HepG2 (cell line): Measurements from ENCODE around the gene DDX6. TPM values are rescaled to one million over a fixed set of nuclear protein-coding genes. Genes with fewer than 3 reads are reported as not detected.
A peak's percentile ranks its signal among the peaks of the same experiment; 100 is the strongest.

Experiments
- AGO2 ChIP-seq: fragments of 200-400 bp; formaldehyde crosslinking; optimal IDR thresholded peaks from 2 replicates; pipeline ENCODE3; 2017; ENCODE audit warnings: mild to moderate bottlenecking, low read depth, low read length, moderate library complexity
- KAT7 ChIP-seq: IDR thresholded peaks from 2 replicates; pipeline ENCODE4 v1.6.1; 2018; ENCODE audit warnings: borderline replicate concordance, missing compliant biosample characterization
- RNF2 ChIP-seq: fragments of 450-650 bp; conservative IDR thresholded peaks from 2 replicates; pipeline ENCODE4 v1.6.1; 2016; ENCODE audit warnings: low read depth
- SIN3A ChIP-seq: IDR thresholded peaks from 2 replicates; pipeline ENCODE4 v1.6.1; 2011; ENCODE audit warnings: low read depth, mild to moderate bottlenecking, control low read depth, low read length, borderline replicate concordance
- ZNF773 ChIP-seq: sonication (generic); formaldehyde crosslinking; IDR thresholded peaks from 2 replicates; pipeline ENCODE4 v1.4.0; 2020; ENCODE audit warnings: missing genetic modification reagents, borderline replicate concordance
- polyA plus RNA-seq, 8 experiments: library from polyadenylated mRNA; depleted of rRNA in 3 of 8; stranded (reverse) in 7 of 8; unstranded in 1 of 8; fragments of >200 nt; fragmentation: Illumina TruSeq in 4 of 8; extraction: Trizol in 4 of 8; gene quantifications; 2 replicates each; pipeline versions ENCODE4 v1.2.1 to v1.2.3, GENCODE V29; 2011 to 2016; ENCODE audit warnings: low read depth in 4 of 8, missing spikeins in 1 of 8, mixed read lengths in 1 of 8; ENCODE audit not compliant: insufficient read depth in 1 of 8
- total RNA-seq, 5 experiments: library from RNA; depleted of rRNA; stranded (reverse); fragments of >200 nt; fragmentation: Illumina TruSeq; extraction: Trizol; gene quantifications; 2 replicates each; pipeline ENCODE4 v1.2.3, GENCODE V29; 2016; ENCODE audit warnings: low read depth in 1 of 5
- TF ChIP-seq, protein P1 (sequence below), 2 experiments: fragments of 450-650 bp in 1 of 2; sonication (generic) in 1 of 2; formaldehyde crosslinking in 1 of 2; IDR thresholded peaks; 2 replicates each; pipeline versions ENCODE4 v1.6.1 to v1.8.0; 2016 to 2022; ENCODE audit warnings: antibody characterized with exemption in 1 of 2, mild to moderate bottlenecking in 1 of 2, missing genetic modification reagents in 1 of 2
- TF ChIP-seq, protein P2 (sequence below): sonication (generic); formaldehyde crosslinking; IDR thresholded peaks from 2 replicates; pipeline ENCODE4 v1.4.0; 2020; ENCODE audit warnings: mild to moderate bottlenecking, missing genetic modification reagents
- TF ChIP-seq, protein P3 (sequence below): sonication (generic); formaldehyde crosslinking; IDR thresholded peaks from 2 replicates; pipeline ENCODE4 v1.8.1; 2023; ENCODE audit warnings: mild to moderate bottlenecking, missing genetic modification reagents
- TF ChIP-seq, protein P4 (sequence below): IDR thresholded peaks from 2 replicates; pipeline ENCODE4 v1.6.1; 2018; ENCODE audit warnings: missing genetic modification reagents, mild to moderate bottlenecking, missing compliant biosample characterization

The DDX6 gene
- total and polyA plus RNA-seq, 2 of the 13 experiments (the other 11 are each of a cell fraction or from before 2014, with no cell fraction given) = 20.9 to 59.2 TPM

DNA sequence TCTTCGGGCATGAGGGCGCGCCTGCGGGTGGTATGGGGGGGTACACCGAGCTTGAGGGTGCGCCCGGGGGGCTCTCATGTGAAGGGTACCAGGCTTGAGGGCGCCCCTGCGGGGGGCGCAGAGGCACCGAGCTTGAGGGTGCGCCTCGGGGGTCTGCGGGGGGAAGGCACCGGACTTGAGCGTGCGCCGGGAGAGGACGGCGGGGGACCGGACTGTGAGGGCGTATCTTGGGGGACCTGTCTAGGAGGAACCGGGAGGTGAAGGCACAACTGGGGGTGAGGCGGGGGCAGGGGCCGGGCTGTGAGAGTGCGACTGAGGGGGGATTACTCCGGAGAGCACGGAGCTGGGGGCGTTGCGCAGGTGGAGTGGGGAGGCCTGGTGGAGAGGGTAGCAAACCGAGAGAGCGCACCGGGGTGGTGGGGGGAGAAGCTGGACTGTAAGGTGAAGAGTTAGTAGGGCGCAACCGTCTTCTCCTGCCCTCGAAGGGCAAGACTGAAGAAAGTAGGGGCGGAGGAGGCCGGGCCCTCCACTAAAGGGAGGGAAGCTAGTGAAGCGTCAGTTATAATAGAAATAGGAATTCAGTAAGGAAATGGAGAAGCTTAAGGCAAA is 1.1 kb upstream of the DDX6 start (continued):
- TF ChIP-seq, protein P1, sequence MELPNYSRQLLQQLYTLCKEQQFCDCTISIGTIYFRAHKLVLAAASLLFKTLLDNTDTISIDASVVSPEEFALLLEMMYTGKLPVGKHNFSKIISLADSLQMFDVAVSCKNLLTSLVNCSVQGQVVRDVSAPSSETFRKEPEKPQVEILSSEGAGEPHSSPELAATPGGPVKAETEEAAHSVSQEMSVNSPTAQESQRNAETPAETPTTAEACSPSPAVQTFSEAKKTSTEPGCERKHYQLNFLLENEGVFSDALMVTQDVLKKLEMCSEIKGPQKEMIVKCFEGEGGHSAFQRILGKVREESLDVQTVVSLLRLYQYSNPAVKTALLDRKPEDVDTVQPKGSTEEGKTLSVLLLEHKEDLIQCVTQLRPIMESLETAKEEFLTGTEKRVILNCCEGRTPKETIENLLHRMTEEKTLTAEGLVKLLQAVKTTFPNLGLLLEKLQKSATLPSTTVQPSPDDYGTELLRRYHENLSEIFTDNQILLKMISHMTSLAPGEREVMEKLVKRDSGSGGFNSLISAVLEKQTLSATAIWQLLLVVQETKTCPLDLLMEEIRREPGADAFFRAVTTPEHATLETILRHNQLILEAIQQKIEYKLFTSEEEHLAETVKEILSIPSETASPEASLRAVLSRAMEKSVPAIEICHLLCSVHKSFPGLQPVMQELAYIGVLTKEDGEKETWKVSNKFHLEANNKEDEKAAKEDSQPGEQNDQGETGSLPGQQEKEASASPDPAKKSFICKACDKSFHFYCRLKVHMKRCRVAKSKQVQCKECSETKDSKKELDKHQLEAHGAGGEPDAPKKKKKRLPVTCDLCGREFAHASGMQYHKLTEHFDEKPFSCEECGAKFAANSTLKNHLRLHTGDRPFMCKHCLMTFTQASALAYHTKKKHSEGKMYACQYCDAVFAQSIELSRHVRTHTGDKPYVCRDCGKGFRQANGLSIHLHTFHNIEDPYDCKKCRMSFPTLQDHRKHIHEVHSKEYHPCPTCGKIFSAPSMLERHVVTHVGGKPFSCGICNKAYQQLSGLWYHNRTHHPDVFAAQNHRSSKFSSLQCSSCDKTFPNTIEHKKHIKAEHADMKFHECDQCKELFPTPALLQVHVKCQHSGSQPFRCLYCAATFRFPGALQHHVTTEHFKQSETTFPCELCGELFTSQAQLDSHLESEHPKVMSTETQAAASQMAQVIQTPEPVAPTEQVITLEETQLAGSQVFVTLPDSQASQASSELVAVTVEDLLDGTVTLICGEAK (IDR thresholded peaks at IDR 0.05) = no peak
- TF ChIP-seq, protein P1 (CRISPR knock-in tag; IDR thresholded peaks at IDR 0.05) = peak; percentile 23; the same call in 1 of the 2 replicates
- TF ChIP-seq, protein P2, sequence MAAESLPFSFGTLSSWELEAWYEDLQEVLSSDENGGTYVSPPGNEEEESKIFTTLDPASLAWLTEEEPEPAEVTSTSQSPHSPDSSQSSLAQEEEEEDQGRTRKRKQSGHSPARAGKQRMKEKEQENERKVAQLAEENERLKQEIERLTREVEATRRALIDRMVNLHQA (CRISPR knock-in tag) = no peak
- TF ChIP-seq, protein P3, sequence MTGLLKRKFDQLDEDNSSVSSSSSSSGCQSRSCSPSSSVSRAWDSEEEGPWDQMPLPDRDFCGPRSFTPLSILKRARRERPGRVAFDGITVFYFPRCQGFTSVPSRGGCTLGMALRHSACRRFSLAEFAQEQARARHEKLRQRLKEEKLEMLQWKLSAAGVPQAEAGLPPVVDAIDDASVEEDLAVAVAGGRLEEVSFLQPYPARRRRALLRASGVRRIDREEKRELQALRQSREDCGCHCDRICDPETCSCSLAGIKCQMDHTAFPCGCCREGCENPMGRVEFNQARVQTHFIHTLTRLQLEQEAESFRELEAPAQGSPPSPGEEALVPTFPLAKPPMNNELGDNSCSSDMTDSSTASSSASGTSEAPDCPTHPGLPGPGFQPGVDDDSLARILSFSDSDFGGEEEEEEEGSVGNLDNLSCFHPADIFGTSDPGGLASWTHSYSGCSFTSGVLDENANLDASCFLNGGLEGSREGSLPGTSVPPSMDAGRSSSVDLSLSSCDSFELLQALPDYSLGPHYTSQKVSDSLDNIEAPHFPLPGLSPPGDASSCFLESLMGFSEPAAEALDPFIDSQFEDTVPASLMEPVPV = peak; percentile 19; the same call in 1 of the 2 replicates
- TF ChIP-seq ZNF773 (CRISPR knock-in tag) (no peak), AGO2 (peak; percentile 75), RNF2 (no peak), SIN3A (0 out of 2 replicates have a peak, but pooled peaks have one; percentile 12), KAT7 (CRISPR knock-in tag) (0 out of 2 replicates have a peak, but pooled peaks have one; percentile 11)
- TF ChIP-seq, protein P4, sequence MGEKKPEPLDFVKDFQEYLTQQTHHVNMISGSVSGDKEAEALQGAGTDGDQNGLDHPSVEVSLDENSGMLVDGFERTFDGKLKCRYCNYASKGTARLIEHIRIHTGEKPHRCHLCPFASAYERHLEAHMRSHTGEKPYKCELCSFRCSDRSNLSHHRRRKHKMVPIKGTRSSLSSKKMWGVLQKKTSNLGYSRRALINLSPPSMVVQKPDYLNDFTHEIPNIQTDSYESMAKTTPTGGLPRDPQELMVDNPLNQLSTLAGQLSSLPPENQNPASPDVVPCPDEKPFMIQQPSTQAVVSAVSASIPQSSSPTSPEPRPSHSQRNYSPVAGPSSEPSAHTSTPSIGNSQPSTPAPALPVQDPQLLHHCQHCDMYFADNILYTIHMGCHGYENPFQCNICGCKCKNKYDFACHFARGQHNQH (CRISPR knock-in tag) = 0 out of 2 replicates have a peak, but pooled peaks have one; percentile 8
- TF ChIP-seq, all 625 proteins: peak for 12
